Chondrocyte (in vitro differentiated cells): ENCODE measurements around the gene ATP5PF. TPM values are rescaled to one million over a fixed set of nuclear protein-coding genes. Genes with fewer than 3 reads are reported as not detected.
"Not testable (repeated sequence)": the region's sequence is repeated elsewhere in the genome, so short reads cannot be mapped to it uniquely, and the experiment has no call there.

ENCODE experiments used
- DNase-seq: peaks from one replicate; pipeline ENCODE4 v3.0.0; 2021; ENCODE audit warnings: mixed read lengths, low spot score
- H3K27ac Mint-ChIP-seq: one replicate; pipeline ENCODE4 v1.8.0; 2021; ENCODE audit warnings: mild to moderate bottlenecking, moderate library complexity, mixed read lengths; ENCODE audit not compliant: unreplicated experiment
- H3K27me3 Mint-ChIP-seq: 2 replicates; pipeline ENCODE4 v1.8.0; 2021; ENCODE audit warnings: low read depth, mixed read lengths
- H3K36me3 Mint-ChIP-seq: 2 replicates; pipeline ENCODE4 v1.8.0; 2021; ENCODE audit warnings: low read depth, mixed read lengths
- H3K4me1 Mint-ChIP-seq: 2 replicates; pipeline ENCODE4 v1.8.0; 2021; ENCODE audit warnings: low read depth, mild to moderate bottlenecking, mixed read lengths
- H3K4me3 Mint-ChIP-seq: one replicate; pipeline ENCODE4 v1.8.0; 2021; ENCODE audit warnings: mild to moderate bottlenecking, moderate library complexity, mixed read lengths; ENCODE audit not compliant: unreplicated experiment
- H3K9me3 Mint-ChIP-seq: 2 replicates; pipeline ENCODE4 v1.8.0; 2021; ENCODE audit warnings: low read depth, mixed read lengths
- CTCF ChIP-seq: fragments of 200-600 bp; sonication (generic); IDR thresholded peaks from 2 replicates; pipeline ENCODE4 v1.5.0; 2021; ENCODE audit warnings: antibody characterized with exemption, mild to moderate bottlenecking, moderate library complexity
- total RNA-seq: library from RNA; stranded (reverse); gene quantifications from 3 replicates; pipeline ENCODE4 v1.2.1, GENCODE V29; 2021

Gene ATP5PF
- total RNA-seq, 1 donor from 2014 or later: 102 TPM

GRCh38 chr21:25722631-25723030 is 12.1 kb downstream of the ATP5PF start:
- no peaks in the 10 kb centered on the region for H3K27me3 Mint-ChIP-seq
- no peak for DNase-seq
- no peak overlapping the region for H3K4me3 Mint-ChIP-seq
- TF ChIP-seq CTCF: no peak
- no peaks in the 10 kb centered on the region for H3K9me3 Mint-ChIP-seq
- no peak overlapping the region for H3K27ac Mint-ChIP-seq
- H3K36me3 Mint-ChIP-seq: peaks cover 34% of the 10 kb centered on the region
- peaks cover 2% of the 10 kb centered on the region for H3K4me1 Mint-ChIP-seq

GRCh38 chr21:25721987-25722386 is 12.7 kb downstream of the ATP5PF start:
- Mint-ChIP-seq H3K36me3 (peaks cover 34% of the 10 kb centered on the region), H3K4me3 (no peak overlapping the region)
- no peak for DNase-seq

GRCh38 chr21:25717491-25718147 is 17.1 kb downstream of the ATP5PF start:
- Mint-ChIP-seq H3K36me3 (peaks cover 14% of the 10 kb centered on the region), H3K4me3 (no peak overlapping the region), H3K4me1 (peaks cover 6% of the 10 kb centered on the region), H3K27me3 (no peaks in the 10 kb centered on the region), H3K27ac (no peak overlapping the region), H3K9me3 (no peaks in the 10 kb centered on the region)
- DNase-seq: no peak
- no peak for TF ChIP-seq CTCF

More at GRCh38 chr21:25721987-25722386, 12.7 kb downstream of the ATP5PF start:
- no peak for TF ChIP-seq CTCF
- H3K27me3 Mint-ChIP-seq: no peaks in the 10 kb centered on the region
- H3K27ac Mint-ChIP-seq: no peak overlapping the region
- H3K4me1 Mint-ChIP-seq: peaks cover 6% of the 10 kb centered on the region
- no peaks in the 10 kb centered on the region for H3K9me3 Mint-ChIP-seq

GRCh38 chr21:25714066-25714465 is 20.6 kb downstream of the ATP5PF start:
- H3K27ac Mint-ChIP-seq, H3K4me1 Mint-ChIP-seq, H3K9me3 Mint-ChIP-seq, H3K36me3 Mint-ChIP-seq, H3K4me3 Mint-ChIP-seq, DNase-seq, H3K27me3 Mint-ChIP-seq: not testable (repeated sequence)

GRCh38 chr21:25710550-25710949 is 24.2 kb downstream of the ATP5PF start:
- Mint-ChIP-seq H3K4me3 (no peak overlapping the region), H3K27ac (no peak overlapping the region)

More at GRCh38 chr21:25710550-25710949, 24.2 kb downstream of the ATP5PF start:
- no peak for DNase-seq
- Mint-ChIP-seq H3K4me1 (no peaks in the 10 kb centered on the region), H3K36me3 (peaks cover 2% of the 10 kb centered on the region), H3K9me3 (no peaks in the 10 kb centered on the region), H3K27me3 (no peaks in the 10 kb centered on the region)
- TF ChIP-seq CTCF: no peak
